ENCODE data around the gene BRINP3. TPM values are rescaled to one million over a fixed set of nuclear protein-coding genes. Genes with fewer than 3 reads are reported as not detected.

The BRINP3 gene
- total RNA-seq, 4 donors from 2014 or later: 0.23 to 0.25 TPM; not detected in 2

DNA sequence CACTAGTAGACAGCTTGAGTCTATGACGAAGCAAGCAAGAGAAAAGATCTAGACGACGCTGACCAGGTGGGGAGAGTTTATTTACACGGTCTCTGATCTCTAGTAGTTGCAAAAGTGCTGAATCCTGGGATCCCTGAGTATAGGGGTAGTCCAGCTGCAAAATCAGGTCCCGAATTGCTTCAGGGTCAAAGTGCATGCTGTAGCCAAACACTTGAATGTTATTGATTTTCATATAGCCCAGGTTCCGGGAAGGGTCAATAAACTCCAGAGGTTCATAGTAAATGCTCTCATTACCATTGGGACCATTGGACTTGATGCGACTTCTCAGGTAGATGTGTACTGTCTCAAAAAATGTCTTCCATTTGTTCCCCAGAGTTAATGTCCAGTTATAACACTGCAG is 379.6 kb downstream of the BRINP3 start:
- WGBS, 2 donors: 86 to 90% methylated on average over 7 of the region's 7 CpGs
- TF ChIP-seq POLR2A (IDR thresholded peaks at IDR 0.05): no peak
- TF ChIP-seq, protein P1, sequence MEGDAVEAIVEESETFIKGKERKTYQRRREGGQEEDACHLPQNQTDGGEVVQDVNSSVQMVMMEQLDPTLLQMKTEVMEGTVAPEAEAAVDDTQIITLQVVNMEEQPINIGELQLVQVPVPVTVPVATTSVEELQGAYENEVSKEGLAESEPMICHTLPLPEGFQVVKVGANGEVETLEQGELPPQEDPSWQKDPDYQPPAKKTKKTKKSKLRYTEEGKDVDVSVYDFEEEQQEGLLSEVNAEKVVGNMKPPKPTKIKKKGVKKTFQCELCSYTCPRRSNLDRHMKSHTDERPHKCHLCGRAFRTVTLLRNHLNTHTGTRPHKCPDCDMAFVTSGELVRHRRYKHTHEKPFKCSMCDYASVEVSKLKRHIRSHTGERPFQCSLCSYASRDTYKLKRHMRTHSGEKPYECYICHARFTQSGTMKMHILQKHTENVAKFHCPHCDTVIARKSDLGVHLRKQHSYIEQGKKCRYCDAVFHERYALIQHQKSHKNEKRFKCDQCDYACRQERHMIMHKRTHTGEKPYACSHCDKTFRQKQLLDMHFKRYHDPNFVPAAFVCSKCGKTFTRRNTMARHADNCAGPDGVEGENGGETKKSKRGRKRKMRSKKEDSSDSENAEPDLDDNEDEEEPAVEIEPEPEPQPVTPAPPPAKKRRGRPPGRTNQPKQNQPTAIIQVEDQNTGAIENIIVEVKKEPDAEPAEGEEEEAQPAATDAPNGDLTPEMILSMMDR (IDR thresholded peaks at IDR 0.05): no peak
- intact Hi-C loops (cut with DNase I; ENCODE audit: low total_unique reads): no loop called here

DNA sequence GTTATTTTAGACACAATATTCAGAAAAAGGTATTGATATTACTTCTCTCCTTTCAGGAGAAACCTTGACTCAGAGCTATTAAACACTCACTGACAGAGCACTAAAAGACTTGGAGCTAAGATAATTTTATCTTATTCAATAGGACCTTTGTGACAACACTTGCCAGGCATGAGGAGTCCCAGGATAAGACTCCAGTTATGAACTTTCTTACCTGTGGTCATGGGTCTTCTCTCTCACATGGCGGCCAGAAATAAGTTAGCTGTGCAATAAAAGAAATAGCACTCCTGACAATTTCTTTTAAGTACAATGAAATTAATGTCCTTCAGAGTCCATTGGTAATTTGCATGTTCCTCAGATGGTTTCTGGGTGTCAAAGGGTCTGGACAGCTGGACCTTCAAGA is 382.1 kb downstream of the BRINP3 start:
- DNase-seq (ENCODE audit: low spot score in 2 of 2): no peak
- no peak for TF ChIP-seq POLR2A (IDR thresholded peaks at IDR 0.05)
- TF ChIP-seq, protein P1 (IDR thresholded peaks at IDR 0.05): no peak
- WGBS, 2 donors: 86 to 93% methylated on average over 1 of the region's 1 CpG
- no peak overlapping the region for H3K4me3 ChIP-seq (ENCODE audit: low read depth, poor library complexity, severe bottlenecking)
- intact Hi-C loops (cut with DNase I; ENCODE audit: low total_unique reads): no loop called here

More for the DNA sequence above, 379.6 kb downstream of the BRINP3 start:
- no peak for DNase-seq (ENCODE audit: low spot score in 2 of 2)
- no peak overlapping the region for H3K4me3 ChIP-seq (ENCODE audit: low read depth, poor library complexity, severe bottlenecking)

DNA sequence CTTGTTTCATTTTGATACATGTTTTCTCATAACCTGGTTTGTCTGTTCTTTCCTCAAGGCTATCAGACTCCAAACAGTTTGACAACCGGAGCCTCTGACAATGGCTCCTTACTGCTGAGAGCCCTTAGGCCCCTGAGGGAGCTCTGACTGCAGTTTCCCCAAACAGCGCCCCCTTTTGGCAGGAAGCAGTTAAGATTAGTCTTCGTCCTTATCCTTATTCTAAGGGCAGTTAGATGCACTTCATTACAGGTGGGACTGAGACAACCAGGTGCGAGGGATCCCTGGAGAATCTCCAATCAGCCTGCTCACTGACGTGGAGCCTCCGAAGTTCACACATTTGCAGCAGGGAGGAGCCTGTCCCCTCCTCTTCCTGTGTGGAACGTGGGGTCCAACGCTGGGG is 393.1 kb downstream of the BRINP3 start:
- H3K4me3 ChIP-seq (ENCODE audit: low read depth, poor library complexity, severe bottlenecking): no peak overlapping the region
- WGBS, 2 donors: 51 to 67% methylated on average over 8 of the region's 8 CpGs

DNA sequence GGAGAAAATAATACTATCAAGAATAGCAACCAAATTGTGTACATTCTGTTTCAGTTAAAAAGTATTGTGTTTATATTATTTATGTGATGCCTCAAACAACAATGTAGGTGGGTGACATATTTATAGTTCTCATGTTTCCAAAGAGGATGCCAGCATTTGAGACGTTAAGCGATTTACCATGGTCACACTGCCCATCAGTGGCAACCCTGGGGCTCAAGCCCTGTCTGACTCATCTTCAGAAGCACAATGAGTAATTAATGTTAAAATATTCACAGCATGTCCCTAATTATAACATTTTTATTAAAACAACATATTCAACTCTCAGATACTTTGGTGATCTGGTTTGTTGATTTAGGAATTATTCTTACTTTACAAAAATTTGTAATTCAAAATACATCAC is 409.4 kb downstream of the BRINP3 start:
- no peak for TF ChIP-seq POLR2A (IDR thresholded peaks at IDR 0.05)
- TF ChIP-seq, protein P1 (IDR thresholded peaks at IDR 0.05): no peak
- H3K4me3 ChIP-seq (ENCODE audit: low read depth, poor library complexity, severe bottlenecking): no peak overlapping the region
- WGBS, 2 donors: 52 to 59% methylated on average over 2 of the region's 2 CpGs
- intact Hi-C loops (cut with DNase I; ENCODE audit: low total_unique reads): no loop called here
- no peak for DNase-seq (ENCODE audit: low spot score in 2 of 2)

More for the DNA sequence above, 393.1 kb downstream of the BRINP3 start:
- TF ChIP-seq, protein P1 (IDR thresholded peaks at IDR 0.05): no peak
- no peak for TF ChIP-seq POLR2A (IDR thresholded peaks at IDR 0.05)
- intact Hi-C loops (cut with DNase I; ENCODE audit: low total_unique reads): no loop called here
- peak in 1 of 2 donors; percentile 52 for DNase-seq (ENCODE audit: low spot score in 2 of 2)

DNA sequence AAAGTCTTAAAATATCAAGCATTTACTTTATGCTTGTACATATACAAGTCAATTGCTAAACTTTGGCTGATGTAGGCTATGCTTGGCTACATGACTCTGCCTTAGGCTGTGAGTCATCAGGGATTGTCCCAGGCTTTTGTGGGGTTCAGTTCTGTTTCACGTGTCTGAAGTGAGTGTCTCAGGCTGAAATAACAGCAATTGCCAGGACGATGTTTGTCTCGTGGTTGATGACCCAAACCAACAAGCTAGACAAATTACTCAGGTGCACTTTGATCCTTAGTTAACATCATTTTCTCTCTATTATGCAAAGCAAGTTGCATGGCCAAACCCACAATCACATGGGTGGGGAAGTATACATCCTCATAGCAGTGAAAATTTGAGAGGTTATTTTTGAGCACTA is 410.1 kb downstream of the BRINP3 start:
- intact Hi-C loops (cut with DNase I; ENCODE audit: low total_unique reads): no loop called here
- no peak overlapping the region for H3K4me3 ChIP-seq (ENCODE audit: low read depth, poor library complexity, severe bottlenecking)
- TF ChIP-seq POLR2A (IDR thresholded peaks at IDR 0.05): no peak
- TF ChIP-seq, protein P1 (IDR thresholded peaks at IDR 0.05): no peak
- DNase-seq (ENCODE audit: low spot score in 2 of 2): no peak
- WGBS, 2 donors: 36 to 41% methylated on average over 3 of the region's 3 CpGs

DNA sequence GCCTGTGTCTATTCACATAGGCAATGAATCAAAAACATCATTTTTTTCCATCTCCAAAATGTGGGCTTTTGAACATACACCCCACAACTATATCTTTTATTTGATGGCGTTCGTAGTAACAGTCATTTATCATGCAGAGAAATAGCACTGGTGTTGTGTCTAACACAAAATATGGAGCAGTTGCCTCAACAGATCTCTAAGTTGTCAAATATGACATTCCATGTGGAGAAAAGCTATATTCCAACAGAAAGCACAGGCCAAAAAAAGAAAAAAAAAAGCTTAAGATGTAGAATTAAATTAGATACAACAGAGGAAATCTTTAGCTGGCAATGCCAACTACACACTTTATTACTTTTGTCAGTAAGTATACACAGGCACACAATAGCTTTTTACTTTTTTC is 411.7 kb downstream of the BRINP3 start:
- intact Hi-C loops (cut with DNase I; ENCODE audit: low total_unique reads): no loop called here
- no peak for DNase-seq (ENCODE audit: low spot score in 2 of 2)
- 78 to 81% methylated on average over 2 of the region's 2 CpGs for WGBS, 2 donors
- TF ChIP-seq, protein P1 (IDR thresholded peaks at IDR 0.05): no peak
- TF ChIP-seq POLR2A (IDR thresholded peaks at IDR 0.05): no peak
- no peak overlapping the region for H3K4me3 ChIP-seq (ENCODE audit: low read depth, poor library complexity, severe bottlenecking)

Data from lower leg skin (tissue), 4 donors.